T1000 (cell line): ENCODE measurements around the gene PRF1.
"Not testable (repeated sequence)": the region's sequence is repeated elsewhere in the genome, so short reads cannot be mapped to it uniquely, and the experiment has no call there.

Experiments used
- DNase-seq: peaks from one replicate; lab custom pipeline; 2025; ENCODE audit warnings: mixed read lengths; lab: John Stamatoyannopoulos, UW

The PRF1 gene

GRCh38 chr10:70594161-70594560 is 8.4 kb downstream of the PRF1 start:
- no peak for DNase-seq

GRCh38 chr10:70593513-70593890 is 9.0 kb downstream of the PRF1 start:
- DNase-seq: no peak

- DNase-seq: no peak
Observed at GRCh38 chr10:70592746-70593512, 9.6 kb downstream of the PRF1 start.

GRCh38 chr10:70592186-70592735 is 10.3 kb downstream of the PRF1 start:
- DNase-seq: no peak

- no peak for DNase-seq
Observed at GRCh38 chr10:70590655-70591416, 11.7 kb downstream of the PRF1 start.

- no peak for DNase-seq
Observed at GRCh38 chr10:70589762-70590654, 12.5 kb downstream of the PRF1 start.

- DNase-seq: no peak
Observed at GRCh38 chr10:70588859-70589570, 13.5 kb downstream of the PRF1 start.

GRCh38 chr10:70588255-70588654 is 14.3 kb downstream of the PRF1 start:
- no peak for DNase-seq

- DNase-seq: no peak
Observed at GRCh38 chr10:70587045-70587658, 15.4 kb downstream of the PRF1 start.

- no peak for DNase-seq
Observed at GRCh38 chr10:70586348-70586930, 16.1 kb downstream of the PRF1 start.

- DNase-seq: no peak
Observed at GRCh38 chr10:70585578-70586169, 16.9 kb downstream of the PRF1 start.

GRCh38 chr10:70584909-70585544 is 17.5 kb downstream of the PRF1 start:
- DNase-seq: no peak

- no peak for DNase-seq
Observed at GRCh38 chr10:70584366-70584765, 18.2 kb downstream of the PRF1 start.

GRCh38 chr10:70583669-70584037 is 18.9 kb downstream of the PRF1 start:
- DNase-seq: no peak

- DNase-seq: no peak
Observed at GRCh38 chr10:70582793-70583668, 19.5 kb downstream of the PRF1 start.

- DNase-seq: not testable (repeated sequence)
Observed at GRCh38 chr10:70581176-70581575, 21.4 kb downstream of the PRF1 start.

- no peak for DNase-seq
Observed at GRCh38 chr10:70579234-70580002, 23.1 kb downstream of the PRF1 start.

- DNase-seq: no peak
Observed at GRCh38 chr10:70578371-70578947, 24.1 kb downstream of the PRF1 start.
